Endometrial microvascular endothelial cells (primary cell): ENCODE results near the gene IRAK2. TPM values are rescaled to one million over a fixed set of nuclear protein-coding genes. Genes with fewer than 3 reads are reported as not detected.

Experiments used
- in situ Hi-C: cut with HindIII; loops from 2 replicates; pipeline ENCODE4 v1.10.0; 2017; ENCODE audit warnings: low sequenced_read_pairs, low pct_unique_long_range_greater_than_20kb; ENCODE audit errors: inconsistent ontology term
- total RNA-seq: library from RNA; depleted of rRNA; stranded (reverse); fragments of >200 nt; gene quantifications from one replicate; pipeline ENCODE4 v1.2.3, GENCODE V29; 2015; ENCODE audit errors: inconsistent ontology term

IRAK2 gene
- total RNA-seq, 1 donor from 2014 or later = 25.6 TPM

- in situ Hi-C loops = no loop called here
Observed at GRCh38 chr3:10213156-10213792, 48.6 kb downstream of the IRAK2 start.

DNA sequence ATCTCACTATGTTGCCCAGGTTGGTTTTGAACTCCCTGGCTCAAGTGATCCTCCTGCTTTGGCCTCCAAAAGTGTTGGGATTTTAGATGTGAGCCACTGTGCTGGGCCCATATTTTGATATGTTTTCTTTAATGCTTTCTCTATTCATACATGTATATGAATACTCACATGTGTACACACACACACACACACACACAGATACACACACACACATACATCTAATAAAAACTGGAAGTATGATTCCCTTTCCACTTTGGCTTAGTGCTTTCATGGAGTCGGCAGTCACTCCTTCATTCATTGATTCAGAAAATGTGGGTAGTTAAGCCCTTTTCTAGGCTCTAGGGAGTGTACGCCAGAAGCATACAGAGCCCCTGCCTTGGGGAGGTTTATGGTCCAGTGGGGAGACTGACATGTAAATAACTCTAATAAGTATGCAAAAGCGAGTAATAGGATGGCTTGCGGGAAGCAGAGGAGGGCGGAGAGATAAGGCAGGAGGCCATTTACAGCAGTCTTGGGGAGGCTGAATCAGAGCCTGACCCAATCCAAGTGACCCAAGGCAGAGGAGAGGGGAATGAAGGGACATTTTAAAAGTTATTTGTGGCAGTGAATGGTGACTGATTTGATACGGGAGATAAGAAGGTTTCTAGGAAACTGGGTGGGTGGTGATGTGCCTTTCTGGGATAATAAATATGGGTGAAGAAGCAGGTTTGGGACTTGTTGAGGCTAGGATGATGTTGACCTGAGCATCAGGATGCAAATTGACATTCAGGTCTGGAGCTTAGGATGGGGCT is 51.1 kb downstream of the IRAK2 start:
- in situ Hi-C loops = no loop called here

DNA sequence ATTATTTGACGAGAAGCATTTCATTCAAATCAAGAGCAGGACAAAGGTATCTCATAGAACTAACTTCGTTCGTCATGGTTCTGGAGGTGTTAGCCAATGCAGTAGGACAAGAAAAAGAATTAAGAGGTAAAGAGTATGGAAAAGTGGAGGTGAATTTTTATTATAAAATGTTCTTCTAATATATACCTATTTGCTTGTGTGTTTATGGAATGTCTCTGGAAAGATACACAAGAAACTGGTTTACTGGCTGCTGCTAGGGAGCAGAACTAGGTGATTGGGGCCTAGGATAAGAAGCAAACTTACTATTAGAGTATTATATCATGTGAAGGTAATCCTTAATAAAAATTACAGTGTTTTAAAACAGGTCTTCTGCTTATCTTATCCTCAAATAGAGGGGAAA is 52.6 kb downstream of the IRAK2 start:
- in situ Hi-C loops = no loop called here

GRCh38 chr3:10219737-10220136 is 55.0 kb downstream of the IRAK2 start:
- in situ Hi-C loops = no loop called here

- in situ Hi-C loops = no loop called here
Observed at GRCh38 chr3:10223676-10224639, 59.2 kb downstream of the IRAK2 start.

GRCh38 chr3:10224794-10225665 is 60.3 kb downstream of the IRAK2 start:
- in situ Hi-C loops = no loop called here

DNA sequence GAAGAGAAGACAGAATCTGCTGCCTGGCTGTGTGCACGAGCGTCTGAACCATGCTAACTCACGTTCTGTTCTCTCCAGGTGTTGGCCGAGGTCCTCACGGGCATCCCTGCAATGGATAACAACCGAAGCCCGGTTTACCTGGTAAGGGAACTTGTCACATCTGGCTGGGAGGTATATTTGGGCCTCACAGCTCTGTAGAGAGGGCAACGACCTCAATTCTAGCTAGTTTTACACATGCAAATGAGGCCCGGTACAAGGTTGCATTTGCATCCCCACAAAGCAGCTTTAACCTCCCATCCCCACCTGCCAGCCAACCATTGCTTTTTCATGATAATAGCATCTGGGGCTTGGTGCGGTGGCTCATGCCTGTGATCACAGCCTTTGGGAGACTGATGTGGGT is 61.6 kb downstream of the IRAK2 start:
- in situ Hi-C loops = no loop called here

DNA sequence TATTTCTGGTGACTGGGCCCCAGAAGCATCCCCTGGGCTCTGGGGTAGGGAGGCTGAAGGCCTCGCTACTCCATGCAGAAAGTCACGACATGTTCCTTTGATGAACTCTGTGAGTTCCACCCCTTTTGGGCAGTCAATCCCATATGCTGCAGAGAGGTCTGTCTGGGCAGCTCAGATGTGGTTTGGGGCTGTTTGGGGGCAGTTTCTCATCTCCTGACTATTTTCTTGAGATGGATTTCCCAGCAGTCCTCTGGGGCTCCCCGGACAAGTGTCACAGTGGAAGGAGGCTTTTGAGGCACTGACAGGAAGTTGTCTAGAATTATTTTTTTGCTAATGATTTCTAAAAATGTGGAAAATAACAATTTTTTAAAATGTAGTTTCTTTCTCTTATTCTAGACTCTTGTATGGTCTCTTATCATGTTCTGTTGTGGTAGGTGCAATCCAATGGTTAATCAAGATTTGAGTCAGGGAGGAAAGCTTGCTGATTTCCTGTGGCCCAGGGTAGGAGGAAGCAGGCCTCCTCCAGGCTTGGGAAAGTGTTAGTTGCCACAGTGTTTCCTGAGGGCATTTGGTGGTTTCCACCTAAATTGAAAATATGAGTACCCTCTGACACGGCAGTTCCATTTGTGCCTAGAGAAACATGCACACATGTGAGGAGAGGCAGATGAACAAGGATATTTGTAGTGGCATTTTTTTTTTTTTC is 63.7 kb downstream of the IRAK2 start:
- in situ Hi-C loops = no loop called here

GRCh38 chr3:10229576-10229975 is 64.9 kb downstream of the IRAK2 start:
- in situ Hi-C loops = no loop called here

GRCh38 chr3:10232137-10232536 is 67.4 kb downstream of the IRAK2 start:
- in situ Hi-C loops = no loop called here

DNA sequence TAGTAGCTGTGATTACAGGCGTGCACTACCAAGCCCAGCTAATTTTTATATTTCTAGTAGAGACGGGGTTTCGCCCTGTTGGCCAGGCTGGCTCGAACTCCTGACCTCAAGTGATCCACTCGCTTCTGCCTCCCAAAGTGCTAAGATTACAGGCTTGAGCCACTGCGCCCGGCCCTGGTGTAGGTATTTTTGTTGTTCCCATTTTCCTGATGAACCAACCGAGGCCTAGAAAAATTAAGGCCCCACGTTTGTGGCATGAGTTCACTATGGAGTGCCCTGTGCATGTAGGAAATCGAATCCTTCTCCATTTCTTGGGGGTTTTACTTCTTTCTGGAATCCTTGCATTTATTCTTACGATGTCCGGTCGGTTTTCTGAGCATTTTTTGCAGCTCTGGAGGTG is 69.3 kb downstream of the IRAK2 start:
- in situ Hi-C loops = no loop called here

DNA sequence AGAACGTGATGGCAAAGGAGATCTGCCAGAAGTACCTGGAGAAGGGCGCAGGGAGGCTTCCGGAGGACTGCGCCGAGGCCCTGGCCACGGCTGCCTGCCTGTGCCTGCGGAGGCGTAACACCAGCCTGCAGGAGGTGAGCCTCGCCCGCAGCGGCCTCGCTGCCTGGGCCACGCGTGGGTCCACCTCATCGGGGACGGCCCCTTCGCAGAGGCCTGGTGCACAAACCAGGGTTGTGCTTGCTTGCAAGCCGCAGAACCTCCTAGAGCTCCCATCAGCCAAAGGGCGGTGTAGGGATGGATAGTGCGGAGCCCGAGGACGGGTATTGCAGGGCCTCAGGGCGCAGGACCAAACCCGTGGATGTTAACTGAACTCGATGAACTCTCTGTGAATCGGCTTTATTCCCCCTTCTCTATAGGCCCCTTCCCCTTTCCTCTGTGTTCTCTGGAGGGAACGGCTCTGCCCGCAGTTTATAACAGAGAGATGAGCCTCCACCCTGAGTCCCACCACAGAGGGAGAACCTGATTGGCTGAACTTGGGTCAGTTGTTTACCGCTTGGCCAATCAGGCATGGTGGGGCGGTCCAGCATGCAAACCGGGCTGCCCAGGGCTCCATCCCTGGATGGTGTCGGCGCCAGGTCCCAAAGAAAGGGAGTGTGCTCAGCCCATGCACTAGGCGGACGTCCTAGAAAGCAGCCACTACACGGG is 70.0 kb downstream of the IRAK2 start:
- in situ Hi-C loops = no loop called here

GRCh38 chr3:10235551-10235950 is 70.8 kb downstream of the IRAK2 start:
- in situ Hi-C loops = no loop called here

DNA sequence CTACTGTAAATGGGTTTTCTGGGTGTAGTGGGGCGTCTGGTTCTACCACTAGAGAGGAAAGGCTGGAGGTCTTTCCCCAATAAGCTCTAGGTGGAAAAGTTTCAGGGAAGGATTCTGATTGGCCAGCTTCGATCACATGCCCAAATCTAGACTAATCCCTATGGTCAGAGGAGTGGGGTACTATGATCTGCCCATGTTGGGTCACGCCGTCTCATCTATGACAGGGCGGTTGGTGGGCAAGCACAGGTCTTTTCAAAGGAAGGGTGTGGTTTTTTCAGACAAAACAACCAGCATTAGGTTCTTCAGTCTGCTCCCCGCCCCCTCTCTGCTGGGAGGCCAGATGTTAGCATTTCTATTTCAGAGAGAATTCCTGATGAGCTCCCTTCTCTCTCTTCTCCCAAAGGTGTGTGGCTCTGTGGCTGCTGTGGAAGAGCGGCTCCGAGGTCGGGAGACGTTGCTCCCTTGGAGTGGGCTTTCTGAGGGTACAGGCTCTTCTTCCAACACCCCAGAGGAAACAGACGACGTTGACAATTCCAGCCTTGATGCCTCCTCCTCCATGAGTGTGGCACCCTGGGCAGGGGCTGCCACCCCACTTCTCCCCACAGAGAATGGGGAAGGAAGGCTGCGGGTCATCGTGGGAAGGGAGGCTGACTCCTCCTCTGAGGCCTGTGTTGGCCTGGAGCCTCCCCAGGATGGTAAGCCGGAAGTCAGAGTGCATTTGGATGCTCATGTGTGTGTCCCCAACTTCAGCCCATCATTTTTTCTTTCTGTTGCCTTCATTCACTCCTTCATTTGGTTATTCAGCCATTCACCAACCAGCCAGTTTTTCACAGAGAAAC is 73.8 kb downstream of the IRAK2 start:
- in situ Hi-C loops = no loop called here

DNA sequence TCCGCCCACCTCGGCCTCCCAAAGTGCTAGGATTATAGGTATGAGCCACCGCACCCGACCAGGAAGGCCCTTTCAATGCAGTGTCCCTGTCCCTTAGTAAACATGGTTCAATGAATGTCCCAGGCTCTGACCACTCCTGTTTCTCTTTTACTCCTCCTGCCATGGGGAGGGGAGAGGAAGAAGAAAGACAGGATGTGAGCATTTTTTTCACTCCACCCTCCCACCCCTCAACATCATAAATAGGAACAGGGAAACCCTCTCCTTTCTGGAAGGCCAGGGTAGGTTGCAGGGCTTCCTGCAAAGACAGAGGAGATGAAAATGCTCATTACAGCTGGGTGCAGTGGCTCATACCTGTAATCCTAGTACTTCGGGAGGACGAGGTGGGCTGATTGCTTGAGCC is 76.1 kb downstream of the IRAK2 start:
- in situ Hi-C loops = no loop called here

- in situ Hi-C loops = no loop called here
Observed at GRCh38 chr3:10242182-10243065, 77.7 kb downstream of the IRAK2 start.
